ENCODE results near the gene THAP4.

The THAP4 gene

DNA sequence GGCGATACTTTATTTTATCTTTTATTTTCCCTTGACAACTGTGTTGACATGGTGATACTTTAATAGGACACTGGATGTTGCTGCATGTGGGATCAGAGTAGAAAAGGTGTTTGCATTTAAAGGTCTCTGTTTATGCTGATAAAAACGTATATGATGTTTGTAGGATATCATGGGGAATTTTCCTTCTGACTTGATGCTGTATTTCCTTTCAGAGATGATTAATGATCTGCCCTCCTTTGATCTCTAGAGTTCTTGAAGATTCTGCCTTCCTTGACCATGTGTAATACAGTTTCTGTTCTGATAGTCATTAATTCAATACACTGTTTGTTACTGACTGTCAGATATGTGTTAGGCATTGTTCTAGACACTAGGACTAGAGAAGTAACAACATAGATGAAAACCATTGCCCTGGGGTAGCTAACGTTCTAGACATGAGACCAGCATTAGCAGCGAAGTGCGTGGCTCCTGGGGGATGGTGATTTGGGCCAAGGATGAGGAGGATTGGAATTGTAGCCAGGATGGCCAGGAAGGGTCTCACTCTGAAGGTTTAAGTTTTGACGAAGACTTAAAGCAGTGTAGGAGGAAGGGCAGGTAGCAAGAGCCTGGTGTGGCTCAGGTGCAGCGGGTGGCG lies 3.3 kb upstream of the THAP4 start:
- no peak overlapping the region for H3K27ac ChIP-seq (replicated peaks)
- no peak for DNase-seq (ENCODE audit: low read depth in 1 of 2, low spot score in 1 of 2)
- TF ChIP-seq, protein P1, sequence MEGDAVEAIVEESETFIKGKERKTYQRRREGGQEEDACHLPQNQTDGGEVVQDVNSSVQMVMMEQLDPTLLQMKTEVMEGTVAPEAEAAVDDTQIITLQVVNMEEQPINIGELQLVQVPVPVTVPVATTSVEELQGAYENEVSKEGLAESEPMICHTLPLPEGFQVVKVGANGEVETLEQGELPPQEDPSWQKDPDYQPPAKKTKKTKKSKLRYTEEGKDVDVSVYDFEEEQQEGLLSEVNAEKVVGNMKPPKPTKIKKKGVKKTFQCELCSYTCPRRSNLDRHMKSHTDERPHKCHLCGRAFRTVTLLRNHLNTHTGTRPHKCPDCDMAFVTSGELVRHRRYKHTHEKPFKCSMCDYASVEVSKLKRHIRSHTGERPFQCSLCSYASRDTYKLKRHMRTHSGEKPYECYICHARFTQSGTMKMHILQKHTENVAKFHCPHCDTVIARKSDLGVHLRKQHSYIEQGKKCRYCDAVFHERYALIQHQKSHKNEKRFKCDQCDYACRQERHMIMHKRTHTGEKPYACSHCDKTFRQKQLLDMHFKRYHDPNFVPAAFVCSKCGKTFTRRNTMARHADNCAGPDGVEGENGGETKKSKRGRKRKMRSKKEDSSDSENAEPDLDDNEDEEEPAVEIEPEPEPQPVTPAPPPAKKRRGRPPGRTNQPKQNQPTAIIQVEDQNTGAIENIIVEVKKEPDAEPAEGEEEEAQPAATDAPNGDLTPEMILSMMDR (IDR thresholded peaks at IDR 0.05; ENCODE audit: insufficient read depth, low read length), result no peak
- TF ChIP-seq POLR2AphosphoS5 (IDR thresholded peaks at IDR 0.05; ENCODE audit: low read depth) (no peak), SPI1 (IDR thresholded peaks at IDR 0.05; ENCODE audit: borderline replicate concordance, low read depth) (no peak), GABPA (IDR thresholded peaks at IDR 0.05; ENCODE audit: low read depth) (no peak)
- TF ChIP-seq, protein P2, sequence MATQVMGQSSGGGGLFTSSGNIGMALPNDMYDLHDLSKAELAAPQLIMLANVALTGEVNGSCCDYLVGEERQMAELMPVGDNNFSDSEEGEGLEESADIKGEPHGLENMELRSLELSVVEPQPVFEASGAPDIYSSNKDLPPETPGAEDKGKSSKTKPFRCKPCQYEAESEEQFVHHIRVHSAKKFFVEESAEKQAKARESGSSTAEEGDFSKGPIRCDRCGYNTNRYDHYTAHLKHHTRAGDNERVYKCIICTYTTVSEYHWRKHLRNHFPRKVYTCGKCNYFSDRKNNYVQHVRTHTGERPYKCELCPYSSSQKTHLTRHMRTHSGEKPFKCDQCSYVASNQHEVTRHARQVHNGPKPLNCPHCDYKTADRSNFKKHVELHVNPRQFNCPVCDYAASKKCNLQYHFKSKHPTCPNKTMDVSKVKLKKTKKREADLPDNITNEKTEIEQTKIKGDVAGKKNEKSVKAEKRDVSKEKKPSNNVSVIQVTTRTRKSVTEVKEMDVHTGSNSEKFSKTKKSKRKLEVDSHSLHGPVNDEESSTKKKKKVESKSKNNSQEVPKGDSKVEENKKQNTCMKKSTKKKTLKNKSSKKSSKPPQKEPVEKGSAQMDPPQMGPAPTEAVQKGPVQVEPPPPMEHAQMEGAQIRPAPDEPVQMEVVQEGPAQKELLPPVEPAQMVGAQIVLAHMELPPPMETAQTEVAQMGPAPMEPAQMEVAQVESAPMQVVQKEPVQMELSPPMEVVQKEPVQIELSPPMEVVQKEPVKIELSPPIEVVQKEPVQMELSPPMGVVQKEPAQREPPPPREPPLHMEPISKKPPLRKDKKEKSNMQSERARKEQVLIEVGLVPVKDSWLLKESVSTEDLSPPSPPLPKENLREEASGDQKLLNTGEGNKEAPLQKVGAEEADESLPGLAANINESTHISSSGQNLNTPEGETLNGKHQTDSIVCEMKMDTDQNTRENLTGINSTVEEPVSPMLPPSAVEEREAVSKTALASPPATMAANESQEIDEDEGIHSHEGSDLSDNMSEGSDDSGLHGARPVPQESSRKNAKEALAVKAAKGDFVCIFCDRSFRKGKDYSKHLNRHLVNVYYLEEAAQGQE (IDR thresholded peaks at IDR 0.05; ENCODE audit: insufficient replicate concordance, low read depth), result no peak
- no peak overlapping the region for H3K4me3 ChIP-seq (replicated peaks; ENCODE audit: insufficient read depth, low read length)
- no peaks in the 10 kb centered on the region for H3K27me3 ChIP-seq (ENCODE audit: insufficient read depth, poor library complexity, severe bottlenecking)

DNA sequence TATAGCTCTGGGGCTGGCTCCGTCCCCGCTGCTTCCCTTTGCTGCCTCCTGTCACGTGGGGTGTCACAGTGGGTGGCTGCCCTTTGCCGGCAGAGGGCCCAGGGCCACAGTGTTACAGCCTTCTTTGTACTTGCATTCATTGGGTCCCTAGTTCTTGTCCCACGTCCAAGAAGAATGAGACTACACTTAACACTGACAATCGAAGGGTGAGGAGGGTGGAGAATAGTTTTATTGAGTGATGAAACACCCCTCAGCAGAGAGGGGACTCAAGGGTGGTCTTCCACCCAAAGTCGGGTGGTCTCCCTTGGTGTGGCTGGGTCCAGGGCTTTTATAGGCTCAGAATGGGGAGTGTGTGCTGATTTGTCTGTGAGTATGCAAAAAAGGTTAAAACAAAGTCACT lies 2.4 kb upstream of the THAP4 start:
- Histone ChIP-seq H3K4me3 (replicated peaks; ENCODE audit: insufficient read depth, low read length) (no peak overlapping the region), H3K27ac (replicated peaks) (no peak overlapping the region), H3K27me3 (ENCODE audit: insufficient read depth, poor library complexity, severe bottlenecking) (no peaks in the 10 kb centered on the region)
- TF ChIP-seq SPI1 (IDR thresholded peaks at IDR 0.05; ENCODE audit: borderline replicate concordance, low read depth) (no peak), GABPA (IDR thresholded peaks at IDR 0.05; ENCODE audit: low read depth) (no peak), POLR2AphosphoS5 (IDR thresholded peaks at IDR 0.05; ENCODE audit: low read depth) (no peak)
- TF ChIP-seq, protein P2 (IDR thresholded peaks at IDR 0.05; ENCODE audit: insufficient replicate concordance, low read depth), result no peak
- TF ChIP-seq, protein P1 (IDR thresholded peaks at IDR 0.05; ENCODE audit: insufficient read depth, low read length), result no peak
- DNase-seq (ENCODE audit: low read depth in 1 of 2, low spot score in 1 of 2), result no peak

DNA sequence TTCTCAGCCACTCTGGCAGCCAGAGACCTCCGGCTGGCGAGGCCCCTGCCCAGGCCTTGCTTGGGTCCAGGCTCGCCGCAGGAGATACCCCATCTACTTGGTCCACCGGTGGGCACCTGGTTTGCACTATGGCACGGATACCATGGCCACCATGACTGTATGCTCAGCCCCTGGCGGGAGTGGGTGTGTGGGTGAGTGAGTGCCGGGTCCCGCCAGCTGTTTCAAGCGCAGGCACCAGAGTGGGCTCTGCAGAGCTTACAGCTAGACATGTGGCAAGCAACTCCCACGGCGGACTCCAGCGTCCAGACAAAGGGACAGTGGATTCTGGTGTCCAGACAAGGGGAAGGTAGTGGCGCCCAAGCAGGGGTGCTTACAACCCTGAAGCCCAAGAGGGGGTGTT lies 2.0 kb upstream of the THAP4 start:
- TF ChIP-seq, protein P1 (IDR thresholded peaks at IDR 0.05; ENCODE audit: insufficient read depth, low read length), result no peak
- no peak for DNase-seq (ENCODE audit: low read depth in 1 of 2, low spot score in 1 of 2)
- Histone ChIP-seq H3K27me3 (ENCODE audit: insufficient read depth, poor library complexity, severe bottlenecking) (no peaks in the 10 kb centered on the region), H3K27ac (replicated peaks) (no peak overlapping the region), H3K4me3 (replicated peaks; ENCODE audit: insufficient read depth, low read length) (no peak overlapping the region)
